HFF-Myc (cell line): ENCODE results near the gene SLC30A9.

Experiments
- DNase-seq: peaks from one replicate; pipeline ENCODE4 v3.0.0-alpha.2; 2011; ENCODE audit warnings: low read depth; ENCODE audit errors: extremely low read depth
- H3K4me3 ChIP-seq: replicated peaks from 2 replicates; pipeline ENCODE4 v1.5.1; 2011; ENCODE audit warnings: low read depth, mild to moderate bottlenecking, control low read depth, low read length
- CTCF ChIP-seq: IDR thresholded peaks from 2 replicates; pipeline ENCODE4 v1.5.1; 2012; ENCODE audit warnings: mild to moderate bottlenecking, low read depth, low read length, control low read depth; ENCODE audit errors: missing control alignments

The SLC30A9 gene

GRCh38 chr4:42112846-42113245, 122.5 kb downstream of the SLC30A9 start:
- no peak for TF ChIP-seq CTCF
- DNase-seq, result no peak

GRCh38 chr4:42119886-42120285, 129.6 kb downstream of the SLC30A9 start:
- H3K4me3 ChIP-seq, result no peak overlapping the region
- no peak for TF ChIP-seq CTCF
- no peak for DNase-seq

More at GRCh38 chr4:42112846-42113245, 122.5 kb downstream of the SLC30A9 start:
- no peak overlapping the region for H3K4me3 ChIP-seq

GRCh38 chr4:42122237-42122636, 131.9 kb downstream of the SLC30A9 start:
- no peak for DNase-seq
- no peak for TF ChIP-seq CTCF
- no peak overlapping the region for H3K4me3 ChIP-seq

- TF ChIP-seq CTCF, result no peak
- no peak overlapping the region for H3K4me3 ChIP-seq
- no peak for DNase-seq
Measured at GRCh38 chr4:42123071-42123644, 132.8 kb downstream of the SLC30A9 start.

- H3K4me3 ChIP-seq, result no peak overlapping the region
- no peak for TF ChIP-seq CTCF
- no peak for DNase-seq
Measured at GRCh38 chr4:42132099-42132498, 141.8 kb downstream of the SLC30A9 start.

GRCh38 chr4:42133006-42133405, 142.7 kb downstream of the SLC30A9 start:
- TF ChIP-seq CTCF, result no peak
- H3K4me3 ChIP-seq, result no peak overlapping the region
- DNase-seq, result no peak

- no peak overlapping the region for H3K4me3 ChIP-seq
- DNase-seq, result no peak
- no peak for TF ChIP-seq CTCF
Measured at GRCh38 chr4:42136371-42136770, 146.0 kb downstream of the SLC30A9 start.
